Endothelial cell of umbilical vein (primary cell): Measurements from ENCODE around the gene LCE1A. TPM values are rescaled to one million over a fixed set of nuclear protein-coding genes. Genes with fewer than 3 reads are reported as not detected.

Source experiments
- BruUV-seq: library from RNA; stranded (reverse); fragments of 400-500 nt; replicated peaks from 2 replicates; lab custom pipeline; 2021; lab: Mats Ljungman, UMichigan
- CTCF ChIA-PET: fragments of 300-600, 350-600 bp; sonication (Branson Sonifier 250); formaldehyde crosslinking; loops from one replicate; lab custom pipeline; 2021; ENCODE audit warnings: antibody characterized with exemption, inconsistent platforms; lab: Charles Lee
- POLR2A ChIA-PET: fragments of 300-600, 350-600 bp; sonication (Branson Sonifier 250); formaldehyde crosslinking; loops from one replicate; lab custom pipeline; 2021; ENCODE audit warnings: antibody characterized with exemption, inconsistent platforms; lab: Charles Lee
- DNase-seq: peaks from one replicate; pipeline ENCODE4 v3.0.0-alpha.2; 2011; ENCODE audit warnings: low read depth, low spot score
- FAIRE-seq: peaks from 2 replicates; lab custom pipeline; 2011; peaks lifted over from hg19 to GRCh38; lab: Jason Lieb, UNC
- H2AFZ ChIP-seq: 2 replicates; pipeline ENCODE4 v1.6.0; 2012; ENCODE audit warnings: low read depth, low read length, control low read depth, inconsistent platforms
- H3K27ac ChIP-seq: 2 replicates; pipeline ENCODE4 v1.5.1; 2011; ENCODE audit warnings: low read depth, mild to moderate bottlenecking, control low read depth, low read length, moderate library complexity; ENCODE audit not compliant: insufficient read depth
- H3K27me3 ChIP-seq, 2 experiments: 2 replicates each; pipeline versions ENCODE4 v1.6.0 to v1.6.1; 2011; ENCODE audit warnings: low read length in 2 of 2, mixed read lengths in 1 of 2; ENCODE audit not compliant: control insufficient read depth in 2 of 2, insufficient read depth in 2 of 2
- H3K36me3 ChIP-seq, 2 experiments: 2 replicates in 1 of 2; 3 replicates in 1 of 2; pipeline ENCODE4 v1.5.1; 2011; ENCODE audit warnings: low read length in 2 of 2, mild to moderate bottlenecking in 1 of 2, moderate library complexity in 1 of 2; ENCODE audit not compliant: control insufficient read depth in 2 of 2, insufficient read depth in 2 of 2; ENCODE audit errors: extremely low read depth in 1 of 2
- H3K4me1 ChIP-seq: 3 replicates; pipeline ENCODE4 v1.5.1; 2011; ENCODE audit warnings: mild to moderate bottlenecking, low read length; ENCODE audit not compliant: control insufficient read depth, insufficient read depth; ENCODE audit errors: extremely low read depth
- H3K4me2 ChIP-seq: 2 replicates; pipeline ENCODE4 v1.6.1; 2011; ENCODE audit warnings: low read length, control low read depth, mixed read lengths; ENCODE audit not compliant: insufficient read depth
- H3K4me3 ChIP-seq, 3 experiments: fragments of 200-600 bp in 1 of 3; sonication (generic), shearing (Covaris generic) in 1 of 3; replicated peaks in 1 of 3; 2 replicates each; pipeline ENCODE4 v1.5.1; 2011 to 2016; ENCODE audit warnings: control low read depth in 3 of 3, low read length in 3 of 3, mild to moderate bottlenecking in 2 of 3, inconsistent platforms in 1 of 3, low read depth in 1 of 3, moderate library complexity in 1 of 3; ENCODE audit not compliant: insufficient read depth in 1 of 3
- H3K79me2 ChIP-seq: 2 replicates; pipeline ENCODE4 v1.6.0; 2012; ENCODE audit warnings: low read length, inconsistent platforms; ENCODE audit not compliant: control insufficient read depth, insufficient read depth
- H3K9ac ChIP-seq: replicated peaks from 2 replicates; pipeline ENCODE3; 2011; ENCODE audit warnings: low read length, control low read depth; ENCODE audit not compliant: insufficient read depth; ENCODE audit errors: extremely low read depth
- H3K9me1 ChIP-seq: replicated peaks from 3 replicates; pipeline ENCODE4 v1.6.0; 2011; ENCODE audit warnings: mild to moderate bottlenecking, low read length; ENCODE audit not compliant: control insufficient read depth, insufficient read depth; ENCODE audit errors: extremely low read depth
- H3K9me3 ChIP-seq: replicated peaks from 2 replicates; pipeline ENCODE4 v1.5.1; 2012; ENCODE audit warnings: low read length, inconsistent platforms; ENCODE audit not compliant: control insufficient read depth, insufficient read depth
- H4K20me1 ChIP-seq: replicated peaks from 2 replicates; pipeline ENCODE3; 2011; ENCODE audit warnings: mild to moderate bottlenecking, low read length; ENCODE audit not compliant: control insufficient read depth, insufficient read depth; ENCODE audit errors: extremely low read depth
- EZH2 ChIP-seq: IDR thresholded peaks from 2 replicates; pipeline ENCODE4 v1.6.1; 2012; ENCODE audit warnings: borderline replicate concordance, low read depth, mild to moderate bottlenecking, moderate library complexity, low read length, inconsistent platforms; ENCODE audit not compliant: severe bottlenecking
- FOS ChIP-seq: IDR thresholded peaks from 2 replicates; pipeline ENCODE4 v1.6.1; 2011; ENCODE audit warnings: mild to moderate bottlenecking, low read length, moderate library complexity, borderline replicate concordance; ENCODE audit not compliant: insufficient read depth
- GATA2 ChIP-seq: IDR thresholded peaks from 2 replicates; pipeline ENCODE4 v1.7.0; 2011; ENCODE audit warnings: low read depth, mild to moderate bottlenecking, moderate library complexity, mixed read lengths, low read length; ENCODE audit not compliant: insufficient read length, insufficient read depth
- JUN ChIP-seq: IDR thresholded peaks from 2 replicates; pipeline ENCODE4 v1.6.1; 2011; ENCODE audit warnings: borderline replicate concordance, low read depth; ENCODE audit not compliant: insufficient read length, insufficient read depth
- MYC ChIP-seq: IDR thresholded peaks from one replicate; pipeline ENCODE4 v1.6.1; 2011; ENCODE audit warnings: mild to moderate bottlenecking, low read depth, low read length
- POLR2A ChIP-seq: IDR thresholded peaks from 2 replicates; pipeline ENCODE4 v1.6.1; 2012; ENCODE audit warnings: low read depth, mild to moderate bottlenecking, control low read depth, low read length
- POLR2AphosphoS5 ChIP-seq: IDR thresholded peaks from 2 replicates; pipeline ENCODE4 v1.6.1; 2012; ENCODE audit warnings: low read depth, mild to moderate bottlenecking, control low read depth, low read length, moderate library complexity; ENCODE audit not compliant: insufficient read depth
- dilution Hi-C: fragments of 300-500 bp; cut with MboI; formaldehyde crosslinking; loops from one replicate; pipeline ENCODE4 v1.15.0; 2019; ENCODE audit warnings: low sequenced_read_pairs; ENCODE audit not compliant: extremely low pct_ligation_motif_present
- intact Hi-C: fragments of 100-400 bp; cut with micrococcal nuclease; formaldehyde crosslinking; loops from one replicate; pipeline ENCODE4 v1.10.0; 2022
- polyA plus RNA-seq, 4 experiments: library from polyadenylated mRNA; depleted of rRNA in 3 of 4; stranded (reverse) in 3 of 4; unstranded in 1 of 4; fragments of >200 nt; gene quantifications; 2 replicates each; pipeline versions ENCODE4 v1.2.1 to v1.2.3, GENCODE V29; 2011 to 2012; ENCODE audit warnings: missing spikeins in 1 of 4
- total RNA-seq: library from RNA; stranded (reverse); gene quantifications from 2 replicates; pipeline ENCODE4 v1.2.3, GENCODE V29; 2021
- TF ChIP-seq, protein P1 (sequence below): IDR thresholded peaks from 2 replicates; pipeline ENCODE4 v1.6.1; 2011; ENCODE audit not compliant: insufficient read depth, insufficient read length
- TF ChIP-seq, protein P2 (sequence below), 2 donors: IDR thresholded peaks; 1 replicate in 1 of 2; 2 replicates in 1 of 2; pipeline ENCODE4 v1.5.1; 2011; ENCODE audit warnings: low read length in 2 of 2, mild to moderate bottlenecking in 2 of 2, moderate library complexity in 2 of 2, control low read depth in 1 of 2, inconsistent platforms in 1 of 2, low read depth in 1 of 2; ENCODE audit not compliant: insufficient read depth in 1 of 2; ENCODE audit errors: extremely low read depth in 1 of 2

The LCE1A gene
- total and polyA plus RNA-seq, 2 donors (not counting 3 experiments of a cell fraction or from before 2014, with no cell fraction given), result not detected

- H3K27ac ChIP-seq, result no peak overlapping the region
- POLR2A ChIA-PET, result no interaction called here
- dilution Hi-C loops, result no loop called here
- FAIRE-seq (no peak), DNase-seq (no peak)
- H3K9me3 ChIP-seq, result no peaks in the 10 kb centered on the region
- H3K79me2 ChIP-seq, result no peaks in the 10 kb centered on the region
- CTCF ChIA-PET, result interaction anchor here (1.5 kb wide), 1 partner anchor 12 kb away, joined by 4 read pairs; no protein-coding TSS in a partner anchor
- H3K27me3 ChIP-seq, result no peaks in the 10 kb centered on the region
- no peak overlapping the region for H3K4me3 ChIP-seq
- H3K4me1 ChIP-seq, result no peaks in the 10 kb centered on the region
- TF ChIP-seq POLR2A (no peak), JUN (no peak), MYC (no peak)
- TF ChIP-seq, protein P1, sequence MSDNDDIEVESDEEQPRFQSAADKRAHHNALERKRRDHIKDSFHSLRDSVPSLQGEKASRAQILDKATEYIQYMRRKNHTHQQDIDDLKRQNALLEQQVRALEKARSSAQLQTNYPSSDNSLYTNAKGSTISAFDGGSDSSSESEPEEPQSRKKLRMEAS, result no peak
- no peak overlapping the region for H3K4me2 ChIP-seq
- no peaks in the 10 kb centered on the region for H4K20me1 ChIP-seq
- H3K36me3 ChIP-seq, result no peaks in the 10 kb centered on the region
- intact Hi-C loops, result no loop called here
- no peaks in the 10 kb centered on the region for H3K9me1 ChIP-seq
- H2AFZ ChIP-seq, result no peak overlapping the region
- BruUV-seq, result no TSS peak
- H3K9ac ChIP-seq, result no peak overlapping the region
Measured at GRCh38 chr1:152858062-152858461, 30.8 kb downstream of the LCE1A start.

DNA sequence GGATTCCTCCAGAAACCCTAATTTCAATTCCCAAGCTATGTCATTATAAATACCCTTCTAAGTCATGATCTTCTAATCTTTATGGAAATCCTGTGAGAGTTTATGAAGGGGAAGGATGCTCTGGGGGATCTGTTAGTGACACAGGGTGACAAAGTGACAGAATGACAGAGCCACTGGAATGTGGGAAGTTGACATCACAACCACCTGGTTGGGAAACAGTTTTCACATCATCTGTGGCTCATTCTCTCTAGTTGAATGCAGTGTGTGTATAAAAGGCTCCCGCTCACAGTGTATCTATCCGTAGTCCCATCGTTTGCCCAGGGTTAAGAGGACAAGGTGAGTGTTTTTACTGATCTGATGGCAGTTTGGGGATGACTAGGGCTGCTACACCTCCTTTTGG is 32.4 kb downstream of the LCE1A start, which contains the start of gene LCE7A:
Gene LCE7A (plus strand): TSS at position 301 of the 400 bp plus-strand sequence. CDS start 702 bp downstream, outside the sequence.
- no peaks in the 10 kb centered on the region for H4K20me1 ChIP-seq
- intact Hi-C loops, result no loop called here
- H3K4me2 ChIP-seq, result no peak within 1 kb of the TSS
- dilution Hi-C loops, result no loop called here
- no peaks in the 10 kb centered on the region for H3K4me1 ChIP-seq
- no peaks in the 10 kb centered on the region for H3K36me3 ChIP-seq
- no peak for DNase-seq
- ChIA-PET CTCF (no interaction called here), POLR2A (no interaction called here)
- no peak within 1 kb of the TSS for H3K27ac ChIP-seq
- H3K9me3 ChIP-seq, result no peaks in the 10 kb centered on the region
- no peaks in the 10 kb centered on the region for H3K9me1 ChIP-seq
- H3K27me3 ChIP-seq, result no peaks in the 10 kb centered on the region
- no TSS peak for BruUV-seq
- no peak within 1 kb of the TSS for H3K9ac ChIP-seq
- H3K4me3 ChIP-seq, result no peak within 1 kb of the TSS
- FAIRE-seq, result no peak
- H3K79me2 ChIP-seq, result no peaks in the 10 kb centered on the region
- no peak within 1 kb of the TSS for H2AFZ ChIP-seq
- TF ChIP-seq EZH2 (no peak), MYC (no peak), FOS (no peak), GATA2 (no peak), POLR2A (no peak), JUN (no peak), POLR2AphosphoS5 (no peak)
- TF ChIP-seq, protein P1, result no peak
- TF ChIP-seq, protein P2, sequence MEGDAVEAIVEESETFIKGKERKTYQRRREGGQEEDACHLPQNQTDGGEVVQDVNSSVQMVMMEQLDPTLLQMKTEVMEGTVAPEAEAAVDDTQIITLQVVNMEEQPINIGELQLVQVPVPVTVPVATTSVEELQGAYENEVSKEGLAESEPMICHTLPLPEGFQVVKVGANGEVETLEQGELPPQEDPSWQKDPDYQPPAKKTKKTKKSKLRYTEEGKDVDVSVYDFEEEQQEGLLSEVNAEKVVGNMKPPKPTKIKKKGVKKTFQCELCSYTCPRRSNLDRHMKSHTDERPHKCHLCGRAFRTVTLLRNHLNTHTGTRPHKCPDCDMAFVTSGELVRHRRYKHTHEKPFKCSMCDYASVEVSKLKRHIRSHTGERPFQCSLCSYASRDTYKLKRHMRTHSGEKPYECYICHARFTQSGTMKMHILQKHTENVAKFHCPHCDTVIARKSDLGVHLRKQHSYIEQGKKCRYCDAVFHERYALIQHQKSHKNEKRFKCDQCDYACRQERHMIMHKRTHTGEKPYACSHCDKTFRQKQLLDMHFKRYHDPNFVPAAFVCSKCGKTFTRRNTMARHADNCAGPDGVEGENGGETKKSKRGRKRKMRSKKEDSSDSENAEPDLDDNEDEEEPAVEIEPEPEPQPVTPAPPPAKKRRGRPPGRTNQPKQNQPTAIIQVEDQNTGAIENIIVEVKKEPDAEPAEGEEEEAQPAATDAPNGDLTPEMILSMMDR (IDR thresholded peaks at IDR 0.05; ENCODE audit: extremely low read depth in 1 of 2, insufficient read depth in 1 of 2, low read depth in 1 of 2, low read length in 2 of 2), result no peak
